Ishikawa (cell line): ENCODE results near the gene MTA1.
A peak's percentile ranks its signal among the peaks of the same experiment; 100 is the strongest.

Experiments used
- CEBPB ChIP-seq: IDR thresholded peaks from 2 replicates; pipeline ENCODE4 v1.6.1; 2012
- CREB1 ChIP-seq: IDR thresholded peaks from 2 replicates; pipeline ENCODE4 v1.6.1; 2012; ENCODE audit warnings: low read depth
- EGR1 ChIP-seq: IDR thresholded peaks from 2 replicates; pipeline ENCODE4 v1.6.1; 2012
- EP300 ChIP-seq: IDR thresholded peaks from 2 replicates; pipeline ENCODE4 v1.6.1; 2012; ENCODE audit warnings: borderline replicate concordance
- FOXM1 ChIP-seq: IDR thresholded peaks from 2 replicates; pipeline ENCODE4 v1.6.1; 2012; ENCODE audit warnings: low read depth, borderline replicate concordance
- MAX ChIP-seq: IDR thresholded peaks from 2 replicates; pipeline ENCODE4 v1.6.1; 2012
- NFIC ChIP-seq: IDR thresholded peaks from 2 replicates; pipeline ENCODE4 v1.6.1; 2012
- RAD21 ChIP-seq: IDR thresholded peaks from 2 replicates; pipeline ENCODE4 v1.6.1; 2012; ENCODE audit warnings: low read depth
- REST ChIP-seq: IDR thresholded peaks from 2 replicates; pipeline ENCODE4 v1.6.1; 2012; ENCODE audit warnings: low read depth, mild to moderate bottlenecking
- TAF1 ChIP-seq: IDR thresholded peaks from 2 replicates; pipeline ENCODE4 v1.6.1; 2012; ENCODE audit warnings: low read depth, mild to moderate bottlenecking
- TCF12 ChIP-seq: IDR thresholded peaks from 2 replicates; pipeline ENCODE4 v1.6.1; 2012; ENCODE audit warnings: low read depth
- TEAD4 ChIP-seq: IDR thresholded peaks from 2 replicates; pipeline ENCODE4 v1.6.1; 2012
- USF1 ChIP-seq: IDR thresholded peaks from 2 replicates; pipeline ENCODE4 v1.6.1; 2012
- YY1 ChIP-seq: IDR thresholded peaks from 2 replicates; pipeline ENCODE4 v1.6.1; 2012; ENCODE audit warnings: low read depth
- ZBTB7A ChIP-seq: IDR thresholded peaks from 2 replicates; pipeline ENCODE4 v1.6.1; 2012; ENCODE audit warnings: low read depth

MTA1 gene

GRCh38 chr14:105410642-105411016 is 9.0 kb upstream of the MTA1 start:
- TF ChIP-seq YY1 (no peak), CREB1 (no peak), CEBPB (no peak), TCF12 (no peak), USF1 (no peak), MAX (no peak), EGR1 (no peak), FOXM1 (no peak), NFIC (no peak), TAF1 (no peak), REST (no peak), TEAD4 (no peak), EP300 (no peak), RAD21 (no peak)

GRCh38 chr14:105411017-105411941 is 8.3 kb upstream of the MTA1 start:
- TF ChIP-seq EP300, result 0 out of 2 replicates have a peak, but pooled peaks have one; percentile 21
- TF ChIP-seq NFIC, result peak; percentile 25; the same call in 1 of the 2 replicates
- peak; percentile 12 for TF ChIP-seq ZBTB7A
- peak; percentile 36; the same call in 1 of the 2 replicates for TF ChIP-seq REST
- TF ChIP-seq CREB1, result no peak
- TF ChIP-seq USF1, result no peak
- peak; percentile 31; the same call in 1 of the 2 replicates for TF ChIP-seq MAX

- TF ChIP-seq USF1 (no peak), REST (no peak), YY1 (no peak), ZBTB7A (peak; percentile 7; the same call in 1 of the 2 replicates), CEBPB (no peak)
Measured at GRCh38 chr14:105411985-105412770, 7.4 kb upstream of the MTA1 start.
